A673 (cell line): ENCODE data around the gene SLC36A1.

Experiments used
- EZH2 ChIP-seq: fragments of 200-600 bp; sonication (generic); IDR thresholded peaks from 2 replicates; pipeline ENCODE4 v1.6.1; 2017; ENCODE audit warnings: borderline replicate concordance, low read depth, mild to moderate bottlenecking, mixed read lengths, antibody characterized with exemption, low read length; ENCODE audit not compliant: poor library complexity, severe bottlenecking
- TF ChIP-seq, protein P1 (sequence below): fragments of 300-800, 200-600 bp; sonication (generic); conservative IDR thresholded peaks from 2 replicates; pipeline ENCODE4 v1.5.1; 2017; ENCODE audit warnings: low read depth, mild to moderate bottlenecking, antibody characterized with exemption, low read length, moderate library complexity, mixed read lengths

DNA sequence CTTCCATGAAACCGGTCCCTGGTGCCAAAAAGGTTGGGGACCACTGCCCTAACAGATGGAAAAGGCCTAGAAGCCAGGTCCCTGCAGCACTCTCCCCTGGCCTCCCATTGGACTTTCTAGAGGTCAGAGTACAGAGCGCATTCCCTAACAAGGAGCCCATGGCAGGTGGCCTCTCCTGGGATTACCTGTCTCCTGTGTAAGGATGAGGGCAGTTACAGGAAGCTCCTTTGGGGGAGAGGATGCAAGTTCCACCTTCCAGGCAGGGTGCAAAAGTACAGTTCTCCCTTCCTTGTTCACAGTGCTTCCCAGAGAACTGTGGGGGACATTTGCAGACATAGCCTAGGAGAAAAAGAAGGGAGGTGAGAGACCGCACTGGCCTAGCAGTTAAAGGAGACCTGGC, 62.4 kb downstream of the SLC36A1 start:
- TF ChIP-seq, protein P1, sequence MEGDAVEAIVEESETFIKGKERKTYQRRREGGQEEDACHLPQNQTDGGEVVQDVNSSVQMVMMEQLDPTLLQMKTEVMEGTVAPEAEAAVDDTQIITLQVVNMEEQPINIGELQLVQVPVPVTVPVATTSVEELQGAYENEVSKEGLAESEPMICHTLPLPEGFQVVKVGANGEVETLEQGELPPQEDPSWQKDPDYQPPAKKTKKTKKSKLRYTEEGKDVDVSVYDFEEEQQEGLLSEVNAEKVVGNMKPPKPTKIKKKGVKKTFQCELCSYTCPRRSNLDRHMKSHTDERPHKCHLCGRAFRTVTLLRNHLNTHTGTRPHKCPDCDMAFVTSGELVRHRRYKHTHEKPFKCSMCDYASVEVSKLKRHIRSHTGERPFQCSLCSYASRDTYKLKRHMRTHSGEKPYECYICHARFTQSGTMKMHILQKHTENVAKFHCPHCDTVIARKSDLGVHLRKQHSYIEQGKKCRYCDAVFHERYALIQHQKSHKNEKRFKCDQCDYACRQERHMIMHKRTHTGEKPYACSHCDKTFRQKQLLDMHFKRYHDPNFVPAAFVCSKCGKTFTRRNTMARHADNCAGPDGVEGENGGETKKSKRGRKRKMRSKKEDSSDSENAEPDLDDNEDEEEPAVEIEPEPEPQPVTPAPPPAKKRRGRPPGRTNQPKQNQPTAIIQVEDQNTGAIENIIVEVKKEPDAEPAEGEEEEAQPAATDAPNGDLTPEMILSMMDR, result no peak
- no peak for TF ChIP-seq EZH2
